ENCODE results near the gene ZNF425.
A peak's percentile ranks its signal among the peaks of the same experiment; 100 is the strongest.
"Not testable (repeated sequence)": the region's sequence is repeated elsewhere in the genome, so short reads cannot be mapped to it uniquely, and the experiment has no call there.

Gene ZNF425

GRCh38 chr7:149071641-149072437 is 54.3 kb downstream of the ZNF425 start:
- peak; percentile 8 for DNase-seq

GRCh38 chr7:149071182-149071635 is 54.9 kb downstream of the ZNF425 start:
- DNase-seq = no peak

- no peak for DNase-seq
These were observed 55.6 kb downstream of the ZNF425 start for GRCh38 chr7:149070372-149071125.

GRCh38 chr7:149067869-149068268 is 58.3 kb downstream of the ZNF425 start:
- no peak for DNase-seq

GRCh38 chr7:149063476-149063875 is 62.6 kb downstream of the ZNF425 start:
- DNase-seq = no peak

GRCh38 chr7:149062217-149062899 is 63.8 kb downstream of the ZNF425 start:
- DNase-seq = not testable (repeated sequence)

GRCh38 chr7:149060156-149060555 is 66.0 kb downstream of the ZNF425 start:
- DNase-seq = no peak

- no peak for DNase-seq
These were observed 72.2 kb downstream of the ZNF425 start for GRCh38 chr7:149053885-149054284.

- DNase-seq = no peak
These were observed 72.7 kb downstream of the ZNF425 start for GRCh38 chr7:149053384-149053783.

Measured in effector CD8-positive, alpha-beta T cell (primary cell).